ENCODE data around the gene GRIA3. TPM values are rescaled to one million over a fixed set of nuclear protein-coding genes. Genes with fewer than 3 reads are reported as not detected.

GRIA3 gene
- total and polyA plus RNA-seq, 4 donors = 0.05 to 2.0 (median 0.37) TPM

DNA sequence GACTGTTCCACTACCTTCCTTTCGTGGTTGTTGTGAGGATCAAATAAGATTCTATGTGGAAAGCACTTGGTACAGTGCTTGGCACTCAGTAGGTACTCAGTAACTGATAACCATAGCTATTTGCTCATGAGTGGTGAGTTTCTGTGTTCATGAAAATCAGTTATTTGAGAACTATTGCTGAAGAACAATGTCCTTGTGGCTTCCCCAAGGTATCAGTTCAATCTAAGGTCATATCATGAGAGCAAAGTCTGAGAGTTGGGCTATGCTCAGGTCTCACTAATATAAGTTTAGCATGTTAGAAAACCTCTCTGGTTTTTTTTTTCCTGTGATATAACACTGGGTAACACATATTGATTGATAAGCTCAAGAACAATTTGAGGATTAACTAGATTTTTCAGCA is 147.8 kb downstream of the GRIA3 start:
- WGBS, 2 donors = 33 to 64% methylated on average over 1 of the region's 1 CpG
- no peak overlapping the region for H3K4me3 ChIP-seq
- no peaks in the 10 kb centered on the region for H3K4me1 ChIP-seq (ENCODE audit: control insufficient read depth in 5 of 5, insufficient read depth in 5 of 5, low read length in 5 of 5)
- H3K36me3 ChIP-seq (ENCODE audit: control insufficient read depth in 4 of 4, insufficient read depth in 4 of 4, low read length in 4 of 4) = no peaks in the 10 kb centered on the region
- DNase-seq = no peak
- ATAC-seq (ENCODE audit: insufficient read depth, low FRiP score) = no peak
- TF ChIP-seq CTCF (IDR thresholded peaks at IDR 0.05; ENCODE audit: control extremely low read depth, extremely low read depth) = no peak
- no peaks in the 10 kb centered on the region for H3K9me3 ChIP-seq (ENCODE audit: control insufficient read depth in 4 of 4, insufficient read depth in 3 of 4, low read length in 3 of 4)
- H3K9ac ChIP-seq (ENCODE audit: insufficient read depth in 1 of 2, low read length in 2 of 2) = no peak overlapping the region
- no peak overlapping the region for H3K27ac ChIP-seq (ENCODE audit: low read depth in 1 of 2, low read length in 1 of 2)
- H3K27me3 ChIP-seq (ENCODE audit: control insufficient read depth in 3 of 3, insufficient read depth in 3 of 3, low read length in 2 of 3) = no peaks in the 10 kb centered on the region

GRCh38 chrX:123336666-123337065 is 152.6 kb downstream of the GRIA3 start:
- Histone ChIP-seq H3K9ac (ENCODE audit: insufficient read depth in 1 of 2, low read length in 2 of 2) (no peak overlapping the region), H3K4me1 (ENCODE audit: control insufficient read depth in 5 of 5, insufficient read depth in 5 of 5, low read length in 5 of 5) (no peaks in the 10 kb centered on the region), H3K36me3 (ENCODE audit: control insufficient read depth in 4 of 4, insufficient read depth in 4 of 4, low read length in 4 of 4) (no peaks in the 10 kb centered on the region), H3K27me3 (ENCODE audit: control insufficient read depth in 3 of 3, insufficient read depth in 3 of 3, low read length in 2 of 3) (no peaks in the 10 kb centered on the region), H3K9me3 (ENCODE audit: control insufficient read depth in 4 of 4, insufficient read depth in 3 of 4, low read length in 3 of 4) (no peaks in the 10 kb centered on the region), H3K4me3 (no peak overlapping the region), H3K27ac (ENCODE audit: low read depth in 1 of 2, low read length in 1 of 2) (no peak overlapping the region)
- no peak for DNase-seq
- 80 to 92% methylated on average over 1 of the region's 1 CpG for WGBS, 2 donors
- ATAC-seq (ENCODE audit: insufficient read depth, low FRiP score) = no peak
- no peak for TF ChIP-seq CTCF (IDR thresholded peaks at IDR 0.05; ENCODE audit: control extremely low read depth, extremely low read depth)

- Histone ChIP-seq H3K4me1 (ENCODE audit: control insufficient read depth in 5 of 5, insufficient read depth in 5 of 5, low read length in 5 of 5) (no peaks in the 10 kb centered on the region), H3K9ac (ENCODE audit: insufficient read depth in 1 of 2, low read length in 2 of 2) (no peak overlapping the region), H3K27me3 (ENCODE audit: control insufficient read depth in 3 of 3, insufficient read depth in 3 of 3, low read length in 2 of 3) (no peaks in the 10 kb centered on the region), H3K4me3 (no peak overlapping the region), H3K36me3 (ENCODE audit: control insufficient read depth in 4 of 4, insufficient read depth in 4 of 4, low read length in 4 of 4) (no peaks in the 10 kb centered on the region), H3K9me3 (ENCODE audit: control insufficient read depth in 4 of 4, insufficient read depth in 3 of 4, low read length in 3 of 4) (no peaks in the 10 kb centered on the region), H3K27ac (ENCODE audit: low read depth in 1 of 2, low read length in 1 of 2) (no peak overlapping the region)
- no peak for TF ChIP-seq CTCF (IDR thresholded peaks at IDR 0.05; ENCODE audit: control extremely low read depth, extremely low read depth)
- DNase-seq = no peak
- WGBS, 2 donors = 50 to 53% methylated on average over 7 of the region's 7 CpGs
- ATAC-seq (ENCODE audit: insufficient read depth, low FRiP score) = no peak
Measured at GRCh38 chrX:123337886-123338639, 154.0 kb downstream of the GRIA3 start.
